BLaER1 (cell line): ENCODE measurements around the gene CREB3.

Experiments
- H3K27ac ChIP-seq: shearing (Covaris generic); formaldehyde crosslinking; 2 replicates; pipeline ENCODE4 v1.8.1; 2022
- H3K27me3 ChIP-seq: shearing (Covaris generic); formaldehyde crosslinking; 2 replicates; pipeline ENCODE4 v1.8.1; 2022
- H3K36me3 ChIP-seq: shearing (Covaris generic); formaldehyde crosslinking; 2 replicates; pipeline ENCODE4 v1.8.1; 2022
- H3K4me1 ChIP-seq: shearing (Covaris generic); formaldehyde crosslinking; 2 replicates; pipeline ENCODE4 v1.8.1; 2022
- H3K4me2 ChIP-seq: shearing (Covaris generic); formaldehyde crosslinking; 2 replicates; pipeline ENCODE4 v1.8.1; 2022
- H3K4me3 ChIP-seq: shearing (Covaris generic); formaldehyde crosslinking; 2 replicates; pipeline ENCODE4 v1.8.1; 2022
- H3K9ac ChIP-seq: shearing (Covaris generic); formaldehyde crosslinking; 2 replicates; pipeline ENCODE4 v1.8.1; 2022
- H3K9me3 ChIP-seq: shearing (Covaris generic); formaldehyde crosslinking; 2 replicates; pipeline ENCODE4 v1.8.1; 2022
- H4K20me1 ChIP-seq: shearing (Covaris generic); formaldehyde crosslinking; 2 replicates; pipeline ENCODE4 v1.8.1; 2022
- Cebpa-rat ChIP-seq: shearing (Covaris generic); IDR thresholded peaks from 2 replicates; pipeline ENCODE4 v1.8.1; 2022

The CREB3 gene

GRCh38 chr9:35712762-35713400 lies 19.6 kb upstream of the CREB3 start:
- H3K4me2 ChIP-seq, result no peak overlapping the region
- H4K20me1 ChIP-seq, result peaks cover 23% of the 10 kb centered on the region
- H3K9me3 ChIP-seq, result no peaks in the 10 kb centered on the region
- no peak overlapping the region for H3K27ac ChIP-seq
- no peak overlapping the region for H3K4me3 ChIP-seq
- H3K9ac ChIP-seq, result no peak overlapping the region
- no peak for TF ChIP-seq Cebpa-rat
- peaks cover 100% of the 10 kb centered on the region for H3K36me3 ChIP-seq
- H3K27me3 ChIP-seq, result no peaks in the 10 kb centered on the region
- peaks cover 12% of the 10 kb centered on the region for H3K4me1 ChIP-seq

GRCh38 chr9:35713578-35713977 lies 18.9 kb upstream of the CREB3 start:
- peaks cover 30% of the 10 kb centered on the region for H4K20me1 ChIP-seq
- TF ChIP-seq Cebpa-rat, result no peak
- H3K36me3 ChIP-seq, result peaks cover 100% of the 10 kb centered on the region
- peaks cover 19% of the 10 kb centered on the region for H3K4me1 ChIP-seq
- H3K9me3 ChIP-seq, result no peaks in the 10 kb centered on the region
- H3K4me3 ChIP-seq, result no peak overlapping the region
- H3K27ac ChIP-seq, result no peak overlapping the region
- H3K4me2 ChIP-seq, result no peak overlapping the region
- no peak overlapping the region for H3K9ac ChIP-seq
- no peaks in the 10 kb centered on the region for H3K27me3 ChIP-seq

GRCh38 chr9:35714123-35714522 lies 18.3 kb upstream of the CREB3 start:
- Histone ChIP-seq H4K20me1 (peaks cover 35% of the 10 kb centered on the region), H3K9ac (no peak overlapping the region), H3K4me3 (no peak overlapping the region), H3K9me3 (no peaks in the 10 kb centered on the region), H3K27me3 (no peaks in the 10 kb centered on the region), H3K36me3 (peaks cover 99% of the 10 kb centered on the region), H3K4me2 (no peak overlapping the region), H3K27ac (no peak overlapping the region), H3K4me1 (peaks cover 25% of the 10 kb centered on the region)
- no peak for TF ChIP-seq Cebpa-rat

GRCh38 chr9:35714579-35715252 lies 17.8 kb upstream of the CREB3 start:
- Histone ChIP-seq H3K27ac (no peak overlapping the region), H4K20me1 (peaks cover 40% of the 10 kb centered on the region), H3K4me3 (no peak overlapping the region)

DNA sequence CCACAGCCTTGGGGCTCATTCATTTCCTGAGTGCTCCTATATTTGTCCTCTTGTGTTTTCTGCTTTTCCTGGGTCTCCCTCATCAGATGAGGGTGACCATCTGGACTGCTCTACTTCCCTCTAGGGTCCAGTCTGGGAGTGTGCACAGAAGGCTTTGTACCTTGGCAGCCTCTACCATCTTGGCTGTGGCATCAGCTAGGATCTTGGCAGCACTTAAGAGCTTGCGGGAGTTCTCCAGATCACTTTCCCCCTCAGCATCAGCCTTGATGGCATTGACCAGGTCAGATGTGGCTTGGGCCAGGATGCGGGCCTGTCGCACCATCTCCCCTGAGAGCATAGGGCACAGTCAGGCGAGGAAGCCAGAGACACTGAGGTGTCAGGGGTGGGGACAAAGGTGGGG lies 16.2 kb upstream of the CREB3 start:
- no peaks in the 10 kb centered on the region for H3K9me3 ChIP-seq
- H3K4me3 ChIP-seq, result no peak overlapping the region
- H3K27me3 ChIP-seq, result no peaks in the 10 kb centered on the region
- H4K20me1 ChIP-seq, result peaks cover 52% of the 10 kb centered on the region
- 0 out of 2 replicates have a peak overlapping the region, but pooled peaks have one; percentile 2 for H3K4me2 ChIP-seq
- peaks cover 98% of the 10 kb centered on the region for H3K36me3 ChIP-seq
- no peak overlapping the region for H3K27ac ChIP-seq
- H3K9ac ChIP-seq, result no peak overlapping the region
- peaks cover 39% of the 10 kb centered on the region for H3K4me1 ChIP-seq
- TF ChIP-seq Cebpa-rat, result no peak

More at GRCh38 chr9:35714579-35715252, 17.8 kb upstream of the CREB3 start:
- H3K4me2 ChIP-seq, result no peak overlapping the region
- no peaks in the 10 kb centered on the region for H3K27me3 ChIP-seq
- H3K36me3 ChIP-seq, result peaks cover 98% of the 10 kb centered on the region
- peaks cover 31% of the 10 kb centered on the region for H3K4me1 ChIP-seq
- no peaks in the 10 kb centered on the region for H3K9me3 ChIP-seq
- H3K9ac ChIP-seq, result no peak overlapping the region
- TF ChIP-seq Cebpa-rat, result no peak

DNA sequence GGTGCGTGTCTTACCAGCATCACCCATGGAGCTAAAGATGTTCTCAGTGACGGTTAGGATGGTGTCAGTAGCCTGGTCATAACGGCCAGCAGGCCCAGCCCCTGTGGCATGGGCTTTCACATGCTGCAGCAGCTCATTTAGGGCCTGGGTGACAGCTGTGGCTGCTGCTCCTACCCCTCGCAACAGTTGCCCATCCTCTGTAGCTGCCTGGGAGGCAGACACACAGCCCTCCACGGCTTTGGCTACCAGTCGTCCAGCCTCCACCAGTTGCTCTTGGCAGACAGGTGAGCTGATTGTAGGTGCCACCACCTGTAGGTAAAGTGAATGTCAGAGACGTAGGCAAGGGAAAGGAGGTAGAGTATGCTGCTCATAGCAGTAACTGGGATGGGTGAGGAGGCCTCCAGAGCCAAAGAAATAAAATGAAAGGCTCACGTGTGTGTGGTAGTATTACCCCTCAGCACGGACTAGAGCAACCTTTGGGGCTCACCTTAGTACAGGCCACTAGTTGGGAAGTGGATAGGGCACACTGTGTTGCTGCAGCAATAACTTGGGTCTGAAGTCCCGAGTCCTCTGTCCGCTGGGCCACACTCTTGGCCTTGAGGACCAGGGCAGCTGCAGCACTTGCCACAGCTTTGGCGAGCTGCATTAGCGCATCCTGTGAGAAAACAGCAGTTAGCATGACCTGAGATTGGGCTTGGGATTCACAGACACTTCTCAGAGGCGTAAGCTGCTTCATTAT lies 15.2 kb upstream of the CREB3 start:
- Histone ChIP-seq H3K4me1 (peaks cover 39% of the 10 kb centered on the region), H3K36me3 (peaks cover 98% of the 10 kb centered on the region), H3K9ac (no peak overlapping the region), H4K20me1 (peaks cover 44% of the 10 kb centered on the region), H3K9me3 (no peaks in the 10 kb centered on the region), H3K4me3 (no peak overlapping the region), H3K27me3 (no peaks in the 10 kb centered on the region), H3K4me2 (no peak overlapping the region), H3K27ac (no peak overlapping the region)
- no peak for TF ChIP-seq Cebpa-rat

DNA sequence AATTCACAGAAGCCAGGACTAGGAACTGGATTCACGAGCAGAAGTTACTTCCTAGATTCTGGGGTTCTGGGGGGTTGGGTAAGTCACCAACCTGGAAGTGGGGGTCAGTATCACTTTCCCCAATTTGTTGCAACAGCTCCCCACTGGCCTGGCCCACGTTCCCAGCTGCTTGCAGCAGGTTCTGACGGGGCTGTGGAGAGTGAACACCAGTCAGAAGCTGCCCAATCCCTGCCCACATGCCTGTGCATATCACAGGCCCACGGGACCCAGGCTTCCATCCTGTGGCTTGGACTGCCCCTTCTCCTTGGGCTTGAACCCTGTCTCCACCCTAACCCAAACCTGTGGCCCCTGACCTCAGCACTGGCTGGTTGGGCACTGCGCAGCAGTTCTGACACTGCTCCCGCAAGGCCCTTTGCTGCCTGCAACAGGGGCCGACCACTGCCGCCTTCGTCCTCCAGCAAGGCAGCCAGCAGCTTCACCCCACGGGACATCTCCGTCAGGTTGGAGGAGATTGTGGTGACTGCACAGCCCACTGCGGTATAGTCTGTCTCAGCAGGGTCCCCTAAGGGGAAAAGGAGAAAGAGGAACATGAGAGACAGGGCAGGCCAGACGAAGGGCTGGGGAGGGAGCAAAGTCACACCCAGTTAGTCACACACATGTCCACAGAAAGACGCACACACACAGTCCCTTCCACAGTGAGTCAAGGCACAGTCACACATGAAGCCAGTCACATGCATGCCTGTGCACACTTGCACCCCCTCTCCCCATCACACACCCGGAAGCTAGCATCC lies 13.6 kb upstream of the CREB3 start:
- Histone ChIP-seq H3K27me3 (no peaks in the 10 kb centered on the region), H3K27ac (no peak overlapping the region), H3K36me3 (peaks cover 98% of the 10 kb centered on the region), H3K4me1 (peaks cover 39% of the 10 kb centered on the region), H3K4me2 (peak overlapping the region; percentile 78), H4K20me1 (peaks cover 49% of the 10 kb centered on the region), H3K9ac (no peak overlapping the region), H3K9me3 (no peaks in the 10 kb centered on the region), H3K4me3 (no peak overlapping the region)
- TF ChIP-seq Cebpa-rat, result no peak

DNA sequence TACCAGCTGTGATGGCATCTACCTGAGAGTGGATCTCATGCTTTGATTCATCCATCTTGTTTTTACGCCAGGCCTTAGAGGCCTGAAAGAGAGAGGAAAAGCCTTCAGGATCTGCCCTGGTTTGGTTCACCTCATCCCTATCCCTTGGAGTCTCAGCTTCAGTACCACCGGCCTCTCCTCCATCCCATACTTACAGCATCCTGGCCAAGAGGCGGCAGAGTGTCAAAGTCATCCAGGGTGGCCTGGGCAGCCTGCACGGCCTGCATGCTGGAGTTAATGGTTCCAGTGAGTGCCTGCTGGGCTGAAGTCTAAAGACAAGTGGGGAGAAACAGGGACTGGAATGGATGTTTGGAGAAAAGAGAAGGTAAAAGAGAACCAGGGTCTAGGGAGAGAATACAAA lies 12.9 kb upstream of the CREB3 start:
- peaks cover 98% of the 10 kb centered on the region for H3K36me3 ChIP-seq
- H3K4me1 ChIP-seq, result peaks cover 39% of the 10 kb centered on the region
- no peaks in the 10 kb centered on the region for H3K9me3 ChIP-seq
- H3K4me3 ChIP-seq, result no peak overlapping the region
- no peak overlapping the region for H3K9ac ChIP-seq
- H3K27ac ChIP-seq, result no peak overlapping the region
- peak overlapping the region; percentile 78 for H3K4me2 ChIP-seq
- H4K20me1 ChIP-seq, result peaks cover 52% of the 10 kb centered on the region
- H3K27me3 ChIP-seq, result no peaks in the 10 kb centered on the region
- TF ChIP-seq Cebpa-rat, result no peak

GRCh38 chr9:35723426-35723825 lies 9.0 kb upstream of the CREB3 start:
- TF ChIP-seq Cebpa-rat, result no peak
- Histone ChIP-seq H3K9me3 (no peaks in the 10 kb centered on the region), H3K4me1 (peaks cover 46% of the 10 kb centered on the region), H3K9ac (no peak overlapping the region), H3K4me2 (no peak overlapping the region), H3K27ac (no peak overlapping the region), H4K20me1 (peaks cover 71% of the 10 kb centered on the region), H3K27me3 (no peaks in the 10 kb centered on the region), H3K4me3 (no peak overlapping the region), H3K36me3 (peaks cover 80% of the 10 kb centered on the region)
